ENCODE results near the gene BCKDHB.

- no peak for TF ChIP-seq CTCF (IDR thresholded peaks at IDR 0.05; ENCODE audit: extremely low read depth in 1 of 2, insufficient read depth in 1 of 2, low read depth in 1 of 2, low read length in 2 of 2)
- TF ChIP-seq FOS (IDR thresholded peaks at IDR 0.05; ENCODE audit: borderline replicate concordance, insufficient read depth, low read length): no peak
- TF ChIP-seq GATA2 (IDR thresholded peaks at IDR 0.05; ENCODE audit: insufficient read depth, insufficient read length, low read depth, low read length): no peak
- TF ChIP-seq MAX (IDR thresholded peaks at IDR 0.05; ENCODE audit: insufficient read depth, insufficient read length): no peak
Measured at GRCh38 chr6:80302716-80303115, 196.2 kb downstream of the BCKDHB start.

Measured in endothelial cell of umbilical vein (primary cell).